ENCODE data around the gene CAMK2A. TPM values are rescaled to one million over a fixed set of nuclear protein-coding genes. Genes with fewer than 3 reads are reported as not detected.
A peak's percentile ranks its signal among the peaks of the same experiment; 100 is the strongest.

The CAMK2A gene
- total RNA-seq, 4 donors from 2014 or later, result 32.0 to 78.1 (median 48.6) TPM

- Histone ChIP-seq H3K4me3 (peak within 1 kb of the TSS in 2 of 4 donors; percentile 17 to 27), H3K36me3 (no peaks in the 10 kb centered on the region), H3K4me1 (peaks cover 7 to 15% of the 10 kb centered on the region in 2 donors), H3K27me3 (peaks cover 0 to 4% (median 0%) of the 10 kb centered on the region in 3 donors), H3K9me3 (no peaks in the 10 kb centered on the region), H3K27ac (peak within 1 kb of the TSS in 1 of 4 donors; percentile 29)
- TF ChIP-seq, protein P1, sequence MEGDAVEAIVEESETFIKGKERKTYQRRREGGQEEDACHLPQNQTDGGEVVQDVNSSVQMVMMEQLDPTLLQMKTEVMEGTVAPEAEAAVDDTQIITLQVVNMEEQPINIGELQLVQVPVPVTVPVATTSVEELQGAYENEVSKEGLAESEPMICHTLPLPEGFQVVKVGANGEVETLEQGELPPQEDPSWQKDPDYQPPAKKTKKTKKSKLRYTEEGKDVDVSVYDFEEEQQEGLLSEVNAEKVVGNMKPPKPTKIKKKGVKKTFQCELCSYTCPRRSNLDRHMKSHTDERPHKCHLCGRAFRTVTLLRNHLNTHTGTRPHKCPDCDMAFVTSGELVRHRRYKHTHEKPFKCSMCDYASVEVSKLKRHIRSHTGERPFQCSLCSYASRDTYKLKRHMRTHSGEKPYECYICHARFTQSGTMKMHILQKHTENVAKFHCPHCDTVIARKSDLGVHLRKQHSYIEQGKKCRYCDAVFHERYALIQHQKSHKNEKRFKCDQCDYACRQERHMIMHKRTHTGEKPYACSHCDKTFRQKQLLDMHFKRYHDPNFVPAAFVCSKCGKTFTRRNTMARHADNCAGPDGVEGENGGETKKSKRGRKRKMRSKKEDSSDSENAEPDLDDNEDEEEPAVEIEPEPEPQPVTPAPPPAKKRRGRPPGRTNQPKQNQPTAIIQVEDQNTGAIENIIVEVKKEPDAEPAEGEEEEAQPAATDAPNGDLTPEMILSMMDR (IDR thresholded peaks at IDR 0.05 in 4 of 5, conservative IDR thresholded peaks at IDR 0.05 in 1 of 5), result no peak
- no peak for TF ChIP-seq POLR2A (IDR thresholded peaks at IDR 0.05)
- intact Hi-C loops (cut with DNase I; ENCODE audit: low total_unique reads), result no loop called here
- DNase-seq (no peak), ATAC-seq (no peak)
- in situ Hi-C loops (cut with MboI; ENCODE audit: low sequenced_read_pairs in 4 of 4), result no loop called here
Observed at GRCh38 chr5:150189728-150190502, 99.7 kb downstream of the CAMK2A start, which contains the start of gene SLC6A7. TSS of gene SLC6A7 (plus strand) at chr5:150190062. CDS start at chr5:150190328, 266 bp downstream.

GRCh38 chr5:150189326-150189725 lies 100.2 kb downstream of the CAMK2A start:
- Histone ChIP-seq H3K36me3 (no peaks in the 10 kb centered on the region), H3K4me1 (peaks cover 7 to 15% of the 10 kb centered on the region in 2 donors), H3K4me3 (no peak overlapping the region), H3K9me3 (no peaks in the 10 kb centered on the region), H3K27me3 (peaks cover 0 to 4% (median 0%) of the 10 kb centered on the region in 3 donors), H3K27ac (no peak overlapping the region)
- ATAC-seq (no peak), DNase-seq (no peak)
- intact Hi-C loops (cut with DNase I; ENCODE audit: low total_unique reads), result no loop called here
- TF ChIP-seq, protein P1 (IDR thresholded peaks at IDR 0.05 in 4 of 5, conservative IDR thresholded peaks at IDR 0.05 in 1 of 5), result no peak
- no peak for TF ChIP-seq POLR2A (IDR thresholded peaks at IDR 0.05)
- in situ Hi-C loops (cut with MboI; ENCODE audit: low sequenced_read_pairs in 4 of 4), result no loop called here

GRCh38 chr5:150188146-150188842 lies 101.3 kb downstream of the CAMK2A start:
- TF ChIP-seq POLR2A (IDR thresholded peaks at IDR 0.05), result no peak
- TF ChIP-seq, protein P1 (IDR thresholded peaks at IDR 0.05 in 4 of 5, conservative IDR thresholded peaks at IDR 0.05 in 1 of 5), result no peak
- Histone ChIP-seq H3K4me1 (peaks cover 7 to 15% of the 10 kb centered on the region in 2 donors), H3K27ac (peak overlapping the region; percentile 35 to 58 (median 49)), H3K4me3 (no peak overlapping the region), H3K36me3 (no peaks in the 10 kb centered on the region), H3K9me3 (no peaks in the 10 kb centered on the region), H3K27me3 (peaks cover 0 to 4% (median 0%) of the 10 kb centered on the region in 3 donors)
- intact Hi-C loops (cut with DNase I; ENCODE audit: low total_unique reads) (no loop called here), in situ Hi-C loops (cut with MboI; ENCODE audit: low sequenced_read_pairs in 4 of 4) (no loop called here)
- DNase-seq (peak; percentile 65 to 77), ATAC-seq (peak; percentile 95 to 98)

DNA sequence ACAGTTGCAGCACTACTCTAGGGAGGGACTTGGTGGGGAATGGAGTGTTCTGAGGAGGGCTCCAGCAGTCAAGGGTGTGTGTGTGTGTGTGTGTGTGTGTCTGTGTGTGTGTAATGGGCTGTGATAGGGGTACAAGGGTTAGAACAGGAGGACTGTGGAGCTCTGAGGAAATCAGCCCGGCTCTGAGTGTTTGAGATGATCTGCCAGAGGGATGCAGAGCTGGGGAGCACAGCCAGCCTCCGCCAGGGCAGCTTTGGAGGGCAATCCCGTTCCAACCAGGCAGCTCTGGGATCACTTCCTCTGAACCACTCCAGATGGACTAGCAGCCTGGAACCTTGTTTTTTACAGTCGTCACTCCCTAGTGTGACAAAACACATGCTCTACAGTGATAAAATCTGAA lies 102.7 kb downstream of the CAMK2A start:
- Histone ChIP-seq H3K4me3 (no peak overlapping the region), H3K4me1 (peaks cover 7 to 15% of the 10 kb centered on the region in 2 donors), H3K27me3 (peaks cover 0 to 4% (median 0%) of the 10 kb centered on the region in 3 donors), H3K9me3 (no peaks in the 10 kb centered on the region), H3K27ac (no peak overlapping the region), H3K36me3 (no peaks in the 10 kb centered on the region)
- DNase-seq, result no peak
- intact Hi-C loops (cut with DNase I; ENCODE audit: low total_unique reads), result no loop called here
- no peak for ATAC-seq
- in situ Hi-C loops (cut with MboI; ENCODE audit: low sequenced_read_pairs in 4 of 4), result no loop called here
- TF ChIP-seq, protein P1 (IDR thresholded peaks at IDR 0.05 in 4 of 5, conservative IDR thresholded peaks at IDR 0.05 in 1 of 5), result no peak
- TF ChIP-seq POLR2A (IDR thresholded peaks at IDR 0.05), result no peak

All from gastrocnemius medialis (tissue), 4 donors.